Memory B cell (primary cell): Measurements from ENCODE around the gene NOTCH3.

ENCODE experiments used
- ATAC-seq: fragments of 150-1000 bp; cut with Tn5 transposase; 2 replicates; pipeline ENCODE4 v1.10.0; 2021; ENCODE audit warnings: low read depth, mild to moderate bottlenecking, moderate library complexity
- DNase-seq, 2 donors: peaks; one replicate each; pipeline ENCODE4 v3.0.0; 2022; ENCODE audit warnings: low spot score in 2 of 2
- H3K27ac Mint-ChIP-seq: one replicate; pipeline ENCODE4 v1.8.0; 2022; ENCODE audit warnings: mild to moderate bottlenecking, moderate library complexity, mixed read lengths
- H3K27me3 Mint-ChIP-seq: one replicate; pipeline ENCODE4 v1.8.0; 2022; ENCODE audit warnings: mixed read lengths
- H3K36me3 Mint-ChIP-seq: one replicate; pipeline ENCODE4 v1.8.0; 2022; ENCODE audit warnings: mild to moderate bottlenecking, mixed read lengths
- H3K4me1 Mint-ChIP-seq: one replicate; pipeline ENCODE4 v1.8.0; 2022; ENCODE audit warnings: mixed read lengths
- H3K4me3 Mint-ChIP-seq: one replicate; pipeline ENCODE4 v1.8.0; 2022; ENCODE audit warnings: mild to moderate bottlenecking, moderate library complexity, mixed read lengths
- H3K9me3 Mint-ChIP-seq: one replicate; pipeline ENCODE4 v1.8.0; 2022; ENCODE audit warnings: mixed read lengths

NOTCH3 gene

GRCh38 chr19:15144046-15144646 lies 56.6 kb downstream of the NOTCH3 start:
- ATAC-seq (no peak), DNase-seq (no peak)
- no peaks in the 10 kb centered on the region for H3K4me1 Mint-ChIP-seq
- H3K27ac Mint-ChIP-seq, result no peak overlapping the region
- no peak overlapping the region for H3K4me3 Mint-ChIP-seq
- peaks cover 2% of the 10 kb centered on the region for H3K9me3 Mint-ChIP-seq
- H3K36me3 Mint-ChIP-seq, result peaks cover 2% of the 10 kb centered on the region
- H3K27me3 Mint-ChIP-seq, result peaks cover 10% of the 10 kb centered on the region

- Mint-ChIP-seq H3K4me3 (no peak overlapping the region), H3K27ac (no peak overlapping the region), H3K36me3 (peaks cover 2% of the 10 kb centered on the region), H3K4me1 (no peaks in the 10 kb centered on the region), H3K9me3 (peaks cover 2% of the 10 kb centered on the region), H3K27me3 (peaks cover 13% of the 10 kb centered on the region)
- ATAC-seq (no peak), DNase-seq (no peak)
These were observed 58.5 kb downstream of the NOTCH3 start for GRCh38 chr19:15142313-15142712.

GRCh38 chr19:15141143-15141542 lies 59.7 kb downstream of the NOTCH3 start:
- Mint-ChIP-seq H3K27me3 (peaks cover 13% of the 10 kb centered on the region), H3K9me3 (peaks cover 2% of the 10 kb centered on the region), H3K4me3 (no peak overlapping the region), H3K4me1 (no peaks in the 10 kb centered on the region), H3K27ac (no peak overlapping the region), H3K36me3 (peaks cover 2% of the 10 kb centered on the region)
- no peak for DNase-seq
- no peak for ATAC-seq

GRCh38 chr19:15138427-15138826 lies 62.4 kb downstream of the NOTCH3 start:
- H3K36me3 Mint-ChIP-seq, result peaks cover 2% of the 10 kb centered on the region
- H3K9me3 Mint-ChIP-seq, result peaks cover 2% of the 10 kb centered on the region
- ATAC-seq (no peak), DNase-seq (no peak)
- H3K4me3 Mint-ChIP-seq, result no peak overlapping the region
- H3K27ac Mint-ChIP-seq, result no peak overlapping the region
- peaks cover 15% of the 10 kb centered on the region for H3K27me3 Mint-ChIP-seq
- H3K4me1 Mint-ChIP-seq, result no peaks in the 10 kb centered on the region

- Mint-ChIP-seq H3K27ac (no peak overlapping the region), H3K27me3 (peaks cover 17% of the 10 kb centered on the region), H3K4me3 (no peak overlapping the region), H3K36me3 (peaks cover 2% of the 10 kb centered on the region), H3K9me3 (peaks cover 2% of the 10 kb centered on the region), H3K4me1 (no peaks in the 10 kb centered on the region)
- ATAC-seq (no peak), DNase-seq (no peak)
These were observed 63.0 kb downstream of the NOTCH3 start for GRCh38 chr19:15137777-15138176.

GRCh38 chr19:15136234-15136954 lies 64.4 kb downstream of the NOTCH3 start:
- no peak overlapping the region for H3K27ac Mint-ChIP-seq
- ATAC-seq, result no peak
- peaks cover 2% of the 10 kb centered on the region for H3K9me3 Mint-ChIP-seq
- peaks cover 13% of the 10 kb centered on the region for H3K27me3 Mint-ChIP-seq
- no peak for DNase-seq
- H3K4me3 Mint-ChIP-seq, result no peak overlapping the region
- H3K4me1 Mint-ChIP-seq, result no peaks in the 10 kb centered on the region
- H3K36me3 Mint-ChIP-seq, result peaks cover 2% of the 10 kb centered on the region

GRCh38 chr19:15129856-15130585 lies 70.8 kb downstream of the NOTCH3 start:
- ATAC-seq, result no peak
- H3K27ac Mint-ChIP-seq, result no peak overlapping the region
- DNase-seq, result no peak
- no peaks in the 10 kb centered on the region for H3K9me3 Mint-ChIP-seq
- H3K4me1 Mint-ChIP-seq, result peaks cover 3% of the 10 kb centered on the region
- H3K36me3 Mint-ChIP-seq, result no peaks in the 10 kb centered on the region
- no peak overlapping the region for H3K4me3 Mint-ChIP-seq
- peaks cover 12% of the 10 kb centered on the region for H3K27me3 Mint-ChIP-seq

- Mint-ChIP-seq H3K4me1 (peaks cover 12% of the 10 kb centered on the region), H3K27me3 (peaks cover 8% of the 10 kb centered on the region), H3K27ac (no peak overlapping the region), H3K36me3 (no peaks in the 10 kb centered on the region), H3K4me3 (no peak overlapping the region), H3K9me3 (no peaks in the 10 kb centered on the region)
- no peak for ATAC-seq
- no peak for DNase-seq
These were observed 72.5 kb downstream of the NOTCH3 start for GRCh38 chr19:15128162-15128770.

- peak overlapping the region; percentile 99 for H3K27ac Mint-ChIP-seq
- peaks cover 7% of the 10 kb centered on the region for H3K27me3 Mint-ChIP-seq
- ATAC-seq, result no peak
- H3K36me3 Mint-ChIP-seq, result peaks cover 6% of the 10 kb centered on the region
- no peaks in the 10 kb centered on the region for H3K9me3 Mint-ChIP-seq
- H3K4me1 Mint-ChIP-seq, result peaks cover 15% of the 10 kb centered on the region
- H3K4me3 Mint-ChIP-seq, result no peak overlapping the region
- DNase-seq, result no peak
These were observed 74.5 kb downstream of the NOTCH3 start for GRCh38 chr19:15126131-15126910.

- Mint-ChIP-seq H3K9me3 (no peaks in the 10 kb centered on the region), H3K27ac (peak overlapping the region; percentile 99), H3K4me1 (peaks cover 15% of the 10 kb centered on the region), H3K4me3 (peak overlapping the region; percentile 97), H3K36me3 (peaks cover 13% of the 10 kb centered on the region), H3K27me3 (peaks cover 7% of the 10 kb centered on the region)
- peak; percentile 97 to 98 for DNase-seq
- peak; percentile 86 for ATAC-seq
These were observed 75.3 kb downstream of the NOTCH3 start for GRCh38 chr19:15125232-15126067.

- DNase-seq, result peak; percentile 11 to 37
- no peak for ATAC-seq
- Mint-ChIP-seq H3K27ac (peak overlapping the region; percentile 99), H3K9me3 (no peaks in the 10 kb centered on the region), H3K4me1 (peaks cover 15% of the 10 kb centered on the region), H3K4me3 (peak overlapping the region; percentile 97), H3K27me3 (peaks cover 7% of the 10 kb centered on the region), H3K36me3 (peaks cover 13% of the 10 kb centered on the region)
These were observed 76.1 kb downstream of the NOTCH3 start for GRCh38 chr19:15124572-15125231.

- no peak for ATAC-seq
- DNase-seq, result no peak
- H3K4me1 Mint-ChIP-seq, result peaks cover 15% of the 10 kb centered on the region
- H3K4me3 Mint-ChIP-seq, result peak overlapping the region; percentile 97
- peaks cover 6% of the 10 kb centered on the region for H3K27me3 Mint-ChIP-seq
- no peaks in the 10 kb centered on the region for H3K9me3 Mint-ChIP-seq
- peak overlapping the region; percentile 99 for H3K27ac Mint-ChIP-seq
- peaks cover 18% of the 10 kb centered on the region for H3K36me3 Mint-ChIP-seq
These were observed 76.9 kb downstream of the NOTCH3 start for GRCh38 chr19:15123900-15124299.
